ENCODE measurements around the gene AANAT. TPM values are rescaled to one million over a fixed set of nuclear protein-coding genes. Genes with fewer than 3 reads are reported as not detected.

Gene AANAT
- total RNA-seq, 2 donors from 2014 or later: not detected

GRCh38 chr17:76480632-76481031 lies 13.2 kb downstream of the AANAT start:
- DNase-seq: no peak
- Mint-ChIP-seq H3K27me3 (ENCODE audit: insufficient read depth) (no peaks in the 10 kb centered on the region), H3K36me3 (ENCODE audit: low read depth) (peaks cover 19% of the 10 kb centered on the region), H3K9me3 (no peaks in the 10 kb centered on the region), H3K4me3 (no peak overlapping the region), H3K4me1 (no peaks in the 10 kb centered on the region), H3K27ac (no peak overlapping the region)
- TF ChIP-seq CTCF (conservative IDR thresholded peaks at IDR 0.05): no peak
- H3K27me3 ChIP-seq (ENCODE audit: control insufficient read depth, insufficient read depth, low read length, poor library complexity, severe bottlenecking): no peaks in the 10 kb centered on the region
- H3K36me3 ChIP-seq (ENCODE audit: control insufficient read depth, insufficient read depth, low read length): no peaks in the 10 kb centered on the region
- no peak overlapping the region for H3K4me3 ChIP-seq (ENCODE audit: low read length)
- H3K27ac ChIP-seq (ENCODE audit: low read depth, low read length): peak overlapping the region; percentile 89
- no peaks in the 10 kb centered on the region for H3K9me3 ChIP-seq (ENCODE audit: control insufficient read depth, low read length)
- no peaks in the 10 kb centered on the region for H3K4me1 ChIP-seq (ENCODE audit: control insufficient read depth, insufficient read depth, low read length)
- WGBS, 2 experiments (ENCODE audit: insufficient coverage in 1 of 2, insufficient read length in 1 of 2): 91 to 92% methylated on average over 15 of the region's 15 CpGs
- H3K9ac ChIP-seq (ENCODE audit: extremely low read depth, low read length, poor library complexity, severe bottlenecking): no peak overlapping the region

GRCh38 chr17:76481071-76481655 lies 13.8 kb downstream of the AANAT start:
- H3K4me1 Mint-ChIP-seq: no peaks in the 10 kb centered on the region
- Histone ChIP-seq H3K27me3 (ENCODE audit: control insufficient read depth, insufficient read depth, low read length, poor library complexity, severe bottlenecking) (no peaks in the 10 kb centered on the region), H3K9ac (ENCODE audit: extremely low read depth, low read length, poor library complexity, severe bottlenecking) (no peak overlapping the region), H3K4me3 (ENCODE audit: low read length) (no peak overlapping the region), H3K36me3 (ENCODE audit: control insufficient read depth, insufficient read depth, low read length) (no peaks in the 10 kb centered on the region), H3K4me1 (ENCODE audit: control insufficient read depth, insufficient read depth, low read length) (no peaks in the 10 kb centered on the region), H3K27ac (ENCODE audit: low read depth, low read length) (peak overlapping the region; percentile 89), H3K9me3 (ENCODE audit: control insufficient read depth, low read length) (no peaks in the 10 kb centered on the region)
- peaks cover 21% of the 10 kb centered on the region for H3K36me3 Mint-ChIP-seq (ENCODE audit: low read depth)
- H3K27ac Mint-ChIP-seq: no peak overlapping the region
- WGBS, 2 experiments (ENCODE audit: insufficient coverage in 1 of 2, insufficient read length in 1 of 2): 90% methylated on average over 9 to 21 of the region's 21 CpGs
- DNase-seq: no peak
- TF ChIP-seq CTCF (conservative IDR thresholded peaks at IDR 0.05): no peak
- H3K9me3 Mint-ChIP-seq: no peaks in the 10 kb centered on the region
- no peak overlapping the region for H3K4me3 Mint-ChIP-seq
- no peaks in the 10 kb centered on the region for H3K27me3 Mint-ChIP-seq (ENCODE audit: insufficient read depth)

GRCh38 chr17:76484228-76484725 lies 16.9 kb downstream of the AANAT start:
- H3K4me1 Mint-ChIP-seq: no peaks in the 10 kb centered on the region
- no peak overlapping the region for H3K9ac ChIP-seq (ENCODE audit: extremely low read depth, low read length, poor library complexity, severe bottlenecking)
- H3K36me3 Mint-ChIP-seq (ENCODE audit: low read depth): peaks cover 15% of the 10 kb centered on the region
- no peaks in the 10 kb centered on the region for H3K9me3 ChIP-seq (ENCODE audit: control insufficient read depth, low read length)
- H3K27me3 Mint-ChIP-seq (ENCODE audit: insufficient read depth): no peaks in the 10 kb centered on the region
- no peaks in the 10 kb centered on the region for H3K9me3 Mint-ChIP-seq
- no peaks in the 10 kb centered on the region for H3K36me3 ChIP-seq (ENCODE audit: control insufficient read depth, insufficient read depth, low read length)
- H3K4me3 Mint-ChIP-seq: no peak overlapping the region
- TF ChIP-seq CTCF (conservative IDR thresholded peaks at IDR 0.05): no peak
- no peaks in the 10 kb centered on the region for H3K4me1 ChIP-seq (ENCODE audit: control insufficient read depth, insufficient read depth, low read length)
- 89 to 94% methylated on average over 4 to 11 of the region's 11 CpGs for WGBS, 2 experiments (ENCODE audit: insufficient coverage in 1 of 2, insufficient read length in 1 of 2)
- DNase-seq: no peak
- no peak overlapping the region for H3K4me3 ChIP-seq (ENCODE audit: low read length)
- H3K27ac Mint-ChIP-seq: no peak overlapping the region
- H3K27me3 ChIP-seq (ENCODE audit: control insufficient read depth, insufficient read depth, low read length, poor library complexity, severe bottlenecking): no peaks in the 10 kb centered on the region
- H3K27ac ChIP-seq (ENCODE audit: low read depth, low read length): no peak overlapping the region

Measured in endodermal cell (in vitro differentiated cells).